ENCODE measurements around the gene FASTKD1.
A peak's percentile ranks its signal among the peaks of the same experiment; 100 is the strongest.

FASTKD1 gene

DNA sequence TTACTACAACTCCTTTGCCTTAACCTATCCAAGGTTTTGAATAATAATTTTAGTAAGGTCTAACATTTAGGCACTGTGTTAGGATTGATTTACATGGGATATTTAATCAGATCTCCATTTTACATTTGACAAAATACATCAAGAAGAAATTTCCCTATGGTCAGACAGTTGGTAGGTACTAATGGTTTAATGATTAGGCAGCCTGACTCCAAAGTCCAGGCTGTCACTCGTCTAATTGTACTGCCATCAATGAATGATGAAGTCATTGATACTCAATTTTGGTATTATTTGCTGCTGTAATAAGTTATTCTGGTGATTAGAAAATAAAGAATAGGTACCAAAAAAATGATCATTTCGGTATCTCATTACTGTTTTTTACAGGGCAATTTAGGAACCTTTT lies 80.3 kb downstream of the FASTKD1 start:
- Histone ChIP-seq H3K4me3 (ENCODE audit: low read length) (no peak overlapping the region), H3K36me3 (ENCODE audit: control insufficient read depth, insufficient read depth, low read length) (no peaks in the 10 kb centered on the region), H3K4me1 (ENCODE audit: control insufficient read depth, insufficient read depth, low read length) (no peaks in the 10 kb centered on the region), H3K9ac (ENCODE audit: low read length) (no peak overlapping the region), H3K27me3 (ENCODE audit: control insufficient read depth, insufficient read depth, low read length) (no peaks in the 10 kb centered on the region), H3K9me3 (ENCODE audit: control insufficient read depth, low read length) (no peaks in the 10 kb centered on the region)

- no peaks in the 10 kb centered on the region for H3K36me3 ChIP-seq (ENCODE audit: control insufficient read depth, insufficient read depth, low read length)
- no peak overlapping the region for H3K9ac ChIP-seq (ENCODE audit: low read length)
- H3K9me3 ChIP-seq (ENCODE audit: control insufficient read depth, low read length): no peaks in the 10 kb centered on the region
- no peaks in the 10 kb centered on the region for H3K27me3 ChIP-seq (ENCODE audit: control insufficient read depth, insufficient read depth, low read length)
- H3K4me3 ChIP-seq (ENCODE audit: low read length): no peak overlapping the region
- no peaks in the 10 kb centered on the region for H3K4me1 ChIP-seq (ENCODE audit: control insufficient read depth, insufficient read depth, low read length)
Observed at GRCh38 chr2:169491378-169491777, 82.3 kb downstream of the FASTKD1 start.

GRCh38 chr2:169490834-169491233 lies 82.8 kb downstream of the FASTKD1 start:
- H3K27me3 ChIP-seq (ENCODE audit: control insufficient read depth, insufficient read depth, low read length): no peaks in the 10 kb centered on the region
- H3K4me1 ChIP-seq (ENCODE audit: control insufficient read depth, insufficient read depth, low read length): no peaks in the 10 kb centered on the region
- no peak overlapping the region for H3K4me3 ChIP-seq (ENCODE audit: low read length)
- H3K36me3 ChIP-seq (ENCODE audit: control insufficient read depth, insufficient read depth, low read length): no peaks in the 10 kb centered on the region
- no peak overlapping the region for H3K9ac ChIP-seq (ENCODE audit: low read length)
- H3K9me3 ChIP-seq (ENCODE audit: control insufficient read depth, low read length): no peaks in the 10 kb centered on the region

GRCh38 chr2:169486487-169486886 lies 87.2 kb downstream of the FASTKD1 start:
- H3K9ac ChIP-seq (ENCODE audit: low read length): no peak overlapping the region
- no peaks in the 10 kb centered on the region for H3K9me3 ChIP-seq (ENCODE audit: control insufficient read depth, low read length)

DNA sequence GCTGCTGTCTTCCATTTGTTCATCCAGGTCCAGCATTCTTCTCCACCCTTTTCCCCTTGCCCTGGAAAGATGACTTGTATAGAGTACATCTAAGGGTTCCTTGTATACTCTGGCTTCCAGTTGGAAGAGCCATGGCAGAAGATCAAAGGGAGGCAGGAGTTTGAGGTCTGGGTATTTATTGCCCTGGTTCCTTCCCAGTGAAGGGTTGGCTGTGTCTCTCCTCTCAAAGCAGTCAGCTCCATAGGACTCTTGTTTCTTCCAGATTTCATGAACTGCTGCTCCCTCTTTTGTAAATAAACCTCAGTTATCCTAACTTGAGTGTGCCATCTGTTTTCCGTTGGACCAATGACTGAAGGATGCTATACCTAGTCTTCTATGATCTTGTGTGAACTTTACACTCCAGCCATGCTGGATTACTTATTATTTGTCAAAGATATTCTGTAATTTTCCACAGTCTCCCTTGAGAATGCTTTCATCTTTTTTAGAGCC lies 88.0 kb downstream of the FASTKD1 start:
- Histone ChIP-seq H3K4me1 (ENCODE audit: control insufficient read depth, insufficient read depth, low read length) (no peaks in the 10 kb centered on the region), H3K27me3 (ENCODE audit: control insufficient read depth, insufficient read depth, low read length) (no peaks in the 10 kb centered on the region), H3K9me3 (ENCODE audit: control insufficient read depth, low read length) (no peaks in the 10 kb centered on the region), H3K36me3 (ENCODE audit: control insufficient read depth, insufficient read depth, low read length) (no peaks in the 10 kb centered on the region), H3K9ac (ENCODE audit: low read length) (no peak overlapping the region), H3K4me3 (ENCODE audit: low read length) (no peak overlapping the region)

More at GRCh38 chr2:169486487-169486886, 87.2 kb downstream of the FASTKD1 start:
- no peaks in the 10 kb centered on the region for H3K4me1 ChIP-seq (ENCODE audit: control insufficient read depth, insufficient read depth, low read length)
- no peak overlapping the region for H3K4me3 ChIP-seq (ENCODE audit: low read length)
- no peaks in the 10 kb centered on the region for H3K27me3 ChIP-seq (ENCODE audit: control insufficient read depth, insufficient read depth, low read length)
- no peaks in the 10 kb centered on the region for H3K36me3 ChIP-seq (ENCODE audit: control insufficient read depth, insufficient read depth, low read length)

DNA sequence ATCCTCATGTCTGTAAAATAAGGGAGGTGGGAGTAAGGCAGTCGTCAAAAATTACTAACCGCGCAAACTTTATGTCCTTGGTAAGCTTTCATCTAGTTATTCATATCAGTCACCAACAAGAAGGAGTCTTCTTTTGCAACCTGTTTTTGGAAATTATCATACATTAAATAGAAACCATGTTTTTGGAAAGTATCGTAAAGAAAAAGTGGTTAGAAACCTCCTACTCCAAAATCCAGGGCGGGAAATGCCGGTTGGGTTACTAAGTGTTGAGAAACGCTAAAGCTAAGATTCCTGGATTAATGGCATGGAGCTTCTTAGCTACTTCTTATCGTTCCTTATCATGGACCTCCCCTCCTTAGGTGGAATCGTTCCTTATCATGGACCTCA lies 93.6 kb downstream of the FASTKD1 start:
- H3K4me3 ChIP-seq (ENCODE audit: low read length): peak overlapping the region; percentile 52
- H3K27me3 ChIP-seq (ENCODE audit: control insufficient read depth, insufficient read depth, low read length): no peaks in the 10 kb centered on the region
- H3K9me3 ChIP-seq (ENCODE audit: control insufficient read depth, low read length): no peaks in the 10 kb centered on the region
- H3K4me1 ChIP-seq (ENCODE audit: control insufficient read depth, insufficient read depth, low read length): peaks cover 6% of the 10 kb centered on the region
- H3K9ac ChIP-seq (ENCODE audit: low read length): peak overlapping the region; percentile 64
- no peaks in the 10 kb centered on the region for H3K36me3 ChIP-seq (ENCODE audit: control insufficient read depth, insufficient read depth, low read length)

All from mucosa of stomach (tissue), 1 donor.